WTC11 (cell line): ENCODE measurements around the gene TIAM2. TPM values are rescaled to one million over a fixed set of nuclear protein-coding genes. Genes with fewer than 3 reads are reported as not detected.

Source experiments
- ATAC-seq: fragments of 200-7000 bp; cut with Tn5 transposase; 2 replicates; pipeline ENCODE4 v1.10.0; 2021; ENCODE audit warnings: mild to moderate bottlenecking, moderate library complexity
- CTCF ChIA-PET: fragments of 300-600 bp; sonication (Branson Sonifier 250); formaldehyde crosslinking; loops from one replicate; lab custom pipeline; 2021; ENCODE audit warnings: antibody characterized with exemption; lab: Charles Lee
- POLR2A ChIA-PET: fragments of 350-600 bp; sonication (Branson Sonifier 250); formaldehyde crosslinking; loops from one replicate; lab custom pipeline; 2021; ENCODE audit warnings: antibody characterized with exemption; lab: Charles Lee
- DNase-seq: peaks from one replicate; pipeline ENCODE4 v3.0.0; 2021; ENCODE audit warnings: low spot score
- H3K27ac Mint-ChIP-seq: 2 replicates; pipeline ENCODE4 v1.8.0; 2021; ENCODE audit warnings: mixed read lengths
- H3K27me3 Mint-ChIP-seq: 2 replicates; pipeline ENCODE4 v1.8.0; 2021; ENCODE audit warnings: low read depth, mild to moderate bottlenecking, moderate library complexity, mixed read lengths
- H3K36me3 Mint-ChIP-seq: 2 replicates; pipeline ENCODE4 v1.8.0; 2021; ENCODE audit warnings: mixed read lengths
- H3K4me1 Mint-ChIP-seq: 2 replicates; pipeline ENCODE4 v1.8.0; 2022; ENCODE audit warnings: mixed read lengths
- H3K4me3 Mint-ChIP-seq: 2 replicates; pipeline ENCODE4 v1.8.0; 2021; ENCODE audit warnings: mild to moderate bottlenecking, moderate library complexity, mixed read lengths
- H3K9me3 Mint-ChIP-seq: 2 replicates; pipeline ENCODE4 v1.8.0; 2021; ENCODE audit warnings: mixed read lengths
- ATF1 ChIP-seq: sonication (generic); formaldehyde crosslinking; IDR thresholded peaks from 2 replicates; pipeline ENCODE4 v1.8.1; 2023; ENCODE audit warnings: mild to moderate bottlenecking, moderate library complexity, missing genetic modification reagents
- E2F5 ChIP-seq: sonication (generic); formaldehyde crosslinking; IDR thresholded peaks from 2 replicates; pipeline ENCODE4 v1.8.1; 2022; ENCODE audit warnings: mild to moderate bottlenecking, moderate library complexity, missing genetic modification reagents
- EMX1 ChIP-seq: fragments of 250-450 bp; sonication (Bioruptor Pico); IDR thresholded peaks from 2 replicates; pipeline ENCODE4 v1.8.0; 2021; ENCODE audit warnings: mild to moderate bottlenecking
- ESRRA ChIP-seq: sonication (generic); formaldehyde crosslinking; IDR thresholded peaks from 2 replicates; pipeline ENCODE4 v1.8.1; 2022; ENCODE audit warnings: mild to moderate bottlenecking, missing genetic modification reagents, borderline replicate concordance
- ETV6 ChIP-seq: sonication (generic); formaldehyde crosslinking; IDR thresholded peaks from 2 replicates; pipeline ENCODE4 v1.8.1; 2022; ENCODE audit warnings: mild to moderate bottlenecking, missing genetic modification reagents
- IRF2 ChIP-seq: sonication (generic); formaldehyde crosslinking; IDR thresholded peaks from 2 replicates; pipeline ENCODE4 v1.8.0; 2022; ENCODE audit warnings: low read depth, missing genetic modification reagents, borderline replicate concordance
- NFATC4 ChIP-seq: fragments of 250-450 bp; sonication (Bioruptor Pico); IDR thresholded peaks from 2 replicates; pipeline ENCODE4 v1.9.0; 2021; ENCODE audit warnings: mild to moderate bottlenecking
- NFE2L1 ChIP-seq: sonication (generic); formaldehyde crosslinking; IDR thresholded peaks from 2 replicates; pipeline ENCODE4 v1.8.1; 2023; ENCODE audit warnings: missing genetic modification reagents
- RELA ChIP-seq: sonication (generic); formaldehyde crosslinking; IDR thresholded peaks from 2 replicates; pipeline ENCODE4 v1.8.1; 2022; ENCODE audit warnings: missing genetic modification reagents, mild to moderate bottlenecking, borderline replicate concordance
- TCF7 ChIP-seq: sonication (generic); formaldehyde crosslinking; IDR thresholded peaks from 2 replicates; pipeline ENCODE4 v1.8.0; 2022; ENCODE audit warnings: mild to moderate bottlenecking, low read depth, missing genetic modification reagents, moderate library complexity
- TP53 ChIP-seq: sonication (generic); formaldehyde crosslinking; IDR thresholded peaks from 2 replicates; pipeline ENCODE4 v1.8.1; 2023; ENCODE audit warnings: mild to moderate bottlenecking, missing genetic modification reagents
- ZNF138 ChIP-seq: sonication (generic); formaldehyde crosslinking; conservative IDR thresholded peaks from 2 replicates; pipeline ENCODE4 v1.8.1; 2022; ENCODE audit warnings: mild to moderate bottlenecking, moderate library complexity, missing genetic modification reagents
- ZNF232 ChIP-seq: sonication (generic); formaldehyde crosslinking; IDR thresholded peaks from 2 replicates; pipeline ENCODE4 v1.8.0; 2022; ENCODE audit warnings: mild to moderate bottlenecking, missing genetic modification reagents
- total RNA-seq: library from RNA; stranded (reverse); gene quantifications from 3 replicates; pipeline ENCODE4 v1.2.3, GENCODE V29; 2021
- TF ChIP-seq, protein P1 (sequence below): sonication (generic); formaldehyde crosslinking; IDR thresholded peaks from 2 replicates; pipeline ENCODE4 v1.8.1; 2022; ENCODE audit warnings: low read depth, mild to moderate bottlenecking, moderate library complexity, missing genetic modification reagents, borderline replicate concordance
- TF ChIP-seq, protein P2 (sequence below): sonication (generic); formaldehyde crosslinking; IDR thresholded peaks from 2 replicates; pipeline ENCODE4 v1.8.1; 2023; ENCODE audit warnings: mild to moderate bottlenecking, missing genetic modification reagents, moderate library complexity
- TF ChIP-seq, protein P3 (sequence below): sonication (generic); formaldehyde crosslinking; IDR thresholded peaks from 2 replicates; pipeline ENCODE4 v1.8.0; 2022; ENCODE audit warnings: missing genetic modification reagents

TIAM2 gene
- total RNA-seq, 1 experiment from 2014 or later: 15.1 TPM

- TF ChIP-seq, protein P1, sequence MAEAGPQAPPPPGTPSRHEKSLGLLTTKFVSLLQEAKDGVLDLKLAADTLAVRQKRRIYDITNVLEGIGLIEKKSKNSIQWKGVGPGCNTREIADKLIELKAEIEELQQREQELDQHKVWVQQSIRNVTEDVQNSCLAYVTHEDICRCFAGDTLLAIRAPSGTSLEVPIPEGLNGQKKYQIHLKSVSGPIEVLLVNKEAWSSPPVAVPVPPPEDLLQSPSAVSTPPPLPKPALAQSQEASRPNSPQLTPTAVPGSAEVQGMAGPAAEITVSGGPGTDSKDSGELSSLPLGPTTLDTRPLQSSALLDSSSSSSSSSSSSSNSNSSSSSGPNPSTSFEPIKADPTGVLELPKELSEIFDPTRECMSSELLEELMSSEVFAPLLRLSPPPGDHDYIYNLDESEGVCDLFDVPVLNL (CRISPR knock-in tag): no peak
- TF ChIP-seq ATF1 (CRISPR knock-in tag): no peak
- TF ChIP-seq ZNF232 (CRISPR knock-in tag): no peak
Measured at GRCh38 chr6:155193526-155193925, 198.4 kb downstream of the TIAM2 start (continued).

DNA sequence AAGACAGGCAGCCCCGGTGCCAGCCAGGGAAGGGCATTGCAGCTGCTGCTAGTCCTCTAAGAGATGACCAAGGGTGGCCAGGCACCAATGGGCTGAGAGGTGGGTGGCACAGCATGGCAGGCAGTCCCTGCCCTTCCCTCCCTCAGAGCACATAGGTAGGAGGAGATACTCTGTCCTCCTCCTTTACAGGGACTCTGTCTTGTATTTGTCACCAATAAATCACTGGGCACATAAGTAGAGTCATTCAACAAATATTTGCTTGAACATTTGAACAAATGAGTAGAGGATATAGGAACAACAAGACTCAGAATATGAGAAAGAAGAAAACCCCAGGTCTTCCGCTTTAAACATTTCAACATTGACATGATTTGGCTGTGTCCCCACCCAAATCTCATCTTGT, 199.3 kb downstream of the TIAM2 start:
- no peak for ATAC-seq
- TF ChIP-seq NFATC4: no peak
- no peak for TF ChIP-seq TCF7
- TF ChIP-seq, protein P2, sequence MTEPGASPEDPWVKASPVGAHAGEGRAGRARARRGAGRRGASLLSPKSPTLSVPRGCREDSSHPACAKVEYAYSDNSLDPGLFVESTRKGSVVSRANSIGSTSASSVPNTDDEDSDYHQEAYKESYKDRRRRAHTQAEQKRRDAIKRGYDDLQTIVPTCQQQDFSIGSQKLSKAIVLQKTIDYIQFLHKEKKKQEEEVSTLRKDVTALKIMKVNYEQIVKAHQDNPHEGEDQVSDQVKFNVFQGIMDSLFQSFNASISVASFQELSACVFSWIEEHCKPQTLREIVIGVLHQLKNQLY (CRISPR knock-in tag): no peak
- TF ChIP-seq E2F5 (CRISPR knock-in tag): no peak
- TF ChIP-seq RELA (CRISPR knock-in tag): no peak
- TF ChIP-seq IRF2 (CRISPR knock-in tag): no peak
- TF ChIP-seq ETV6: no peak
- TF ChIP-seq TP53 (CRISPR knock-in tag): no peak
- TF ChIP-seq, protein P3, sequence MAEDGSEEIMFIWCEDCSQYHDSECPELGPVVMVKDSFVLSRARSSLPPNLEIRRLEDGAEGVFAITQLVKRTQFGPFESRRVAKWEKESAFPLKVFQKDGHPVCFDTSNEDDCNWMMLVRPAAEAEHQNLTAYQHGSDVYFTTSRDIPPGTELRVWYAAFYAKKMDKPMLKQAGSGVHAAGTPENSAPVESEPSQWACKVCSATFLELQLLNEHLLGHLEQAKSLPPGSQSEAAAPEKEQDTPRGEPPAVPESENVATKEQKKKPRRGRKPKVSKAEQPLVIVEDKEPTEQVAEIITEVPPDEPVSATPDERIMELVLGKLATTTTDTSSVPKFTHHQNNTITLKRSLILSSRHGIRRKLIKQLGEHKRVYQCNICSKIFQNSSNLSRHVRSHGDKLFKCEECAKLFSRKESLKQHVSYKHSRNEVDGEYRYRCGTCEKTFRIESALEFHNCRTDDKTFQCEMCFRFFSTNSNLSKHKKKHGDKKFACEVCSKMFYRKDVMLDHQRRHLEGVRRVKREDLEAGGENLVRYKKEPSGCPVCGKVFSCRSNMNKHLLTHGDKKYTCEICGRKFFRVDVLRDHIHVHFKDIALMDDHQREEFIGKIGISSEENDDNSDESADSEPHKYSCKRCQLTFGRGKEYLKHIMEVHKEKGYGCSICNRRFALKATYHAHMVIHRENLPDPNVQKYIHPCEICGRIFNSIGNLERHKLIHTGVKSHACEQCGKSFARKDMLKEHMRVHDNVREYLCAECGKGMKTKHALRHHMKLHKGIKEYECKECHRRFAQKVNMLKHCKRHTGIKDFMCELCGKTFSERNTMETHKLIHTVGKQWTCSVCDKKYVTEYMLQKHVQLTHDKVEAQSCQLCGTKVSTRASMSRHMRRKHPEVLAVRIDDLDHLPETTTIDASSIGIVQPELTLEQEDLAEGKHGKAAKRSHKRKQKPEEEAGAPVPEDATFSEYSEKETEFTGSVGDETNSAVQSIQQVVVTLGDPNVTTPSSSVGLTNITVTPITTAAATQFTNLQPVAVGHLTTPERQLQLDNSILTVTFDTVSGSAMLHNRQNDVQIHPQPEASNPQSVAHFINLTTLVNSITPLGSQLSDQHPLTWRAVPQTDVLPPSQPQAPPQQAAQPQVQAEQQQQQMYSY (CRISPR knock-in tag): no peak
- no peak for TF ChIP-seq ZNF138 (CRISPR knock-in tag)
- no peak for TF ChIP-seq EMX1 (CRISPR knock-in tag)
- TF ChIP-seq ATF1 (CRISPR knock-in tag): no peak
- no peak for TF ChIP-seq ESRRA (CRISPR knock-in tag)
- TF ChIP-seq, all 79 proteins: peak for 0
- no peak for DNase-seq
- Mint-ChIP-seq H3K4me1 (0 out of 2 replicates have a peak, but pooled peaks cover 4% of the 10 kb centered on the region), H3K27me3 (no peaks in the 10 kb centered on the region), H3K27ac (peak overlapping the region; percentile 30; the same call in 1 of the 2 replicates), H3K36me3 (peaks cover 10% of the 10 kb centered on the region), H3K4me3 (no peak overlapping the region), H3K9me3 (peaks cover 15% of the 10 kb centered on the region)
- CTCF ChIA-PET: no interaction called here
- POLR2A ChIA-PET: no interaction called here

DNA sequence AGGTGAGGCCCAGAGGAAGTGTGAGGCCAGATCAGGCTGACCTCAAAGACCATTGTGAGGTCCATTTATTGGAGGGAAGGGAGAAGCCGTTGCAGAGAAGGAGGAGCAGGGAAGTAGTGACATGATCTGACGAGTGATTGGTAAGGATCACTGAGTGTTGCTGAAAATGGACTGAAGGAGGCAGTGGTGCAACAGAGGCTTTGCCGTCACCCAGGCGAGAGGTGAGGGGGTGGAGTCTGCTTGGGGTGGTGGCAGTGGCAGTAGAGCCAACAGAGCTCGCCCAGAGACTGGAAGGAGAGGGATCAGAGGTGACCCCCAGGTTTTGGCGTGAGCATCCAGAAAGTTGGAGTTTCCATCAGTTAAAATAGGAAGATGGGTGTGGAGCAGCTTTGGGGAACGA, 200.8 kb downstream of the TIAM2 start:
- Mint-ChIP-seq H3K27ac (no peak overlapping the region), H3K4me1 (0 out of 2 replicates have a peak, but pooled peaks cover 4% of the 10 kb centered on the region), H3K4me3 (no peak overlapping the region), H3K27me3 (no peaks in the 10 kb centered on the region), H3K9me3 (peaks cover 15% of the 10 kb centered on the region), H3K36me3 (peaks cover 10% of the 10 kb centered on the region)
- ATAC-seq (peak; percentile 99), DNase-seq (peak; percentile 52)
- TF ChIP-seq NFE2L1 (CRISPR knock-in tag): no peak
- TF ChIP-seq, protein P3 (CRISPR knock-in tag): no peak
- CTCF ChIA-PET: interaction anchor here (0.6 to 3.5 kb wide), 8 partner anchors 10 to 521 kb away, joined by 3 to 31 read pairs (median 4); no protein-coding TSS in a partner anchor
- POLR2A ChIA-PET: no interaction called here
